Liver (tissue), 3 donors: ENCODE measurements around the gene ZNF48.

Source experiments
- JUND ChIP-seq, 2 donors: IDR thresholded peaks; 2 replicates each; pipeline ENCODE4 v1.6.1; 2016; ENCODE audit warnings: antibody characterized with exemption in 2 of 2
- SP1 ChIP-seq: IDR thresholded peaks from 2 replicates; pipeline ENCODE4 v1.6.1; 2018; ENCODE audit warnings: antibody characterized with exemption, mild to moderate bottlenecking
- TF ChIP-seq, protein P1 (sequence below): fragments of 150-350 bp; IDR thresholded peaks from 2 replicates; pipeline ENCODE4 v1.5.1; 2017; ENCODE audit warnings: improper control_type of control experiment, low read depth, low read length; ENCODE audit not compliant: missing input control
- TF ChIP-seq, protein P2 (sequence below): IDR thresholded peaks from 2 replicates; pipeline ENCODE4 v1.6.1; 2016; ENCODE audit warnings: antibody characterized with exemption
- donor health status: healthy.
- donor health status: healthy.

DNA sequence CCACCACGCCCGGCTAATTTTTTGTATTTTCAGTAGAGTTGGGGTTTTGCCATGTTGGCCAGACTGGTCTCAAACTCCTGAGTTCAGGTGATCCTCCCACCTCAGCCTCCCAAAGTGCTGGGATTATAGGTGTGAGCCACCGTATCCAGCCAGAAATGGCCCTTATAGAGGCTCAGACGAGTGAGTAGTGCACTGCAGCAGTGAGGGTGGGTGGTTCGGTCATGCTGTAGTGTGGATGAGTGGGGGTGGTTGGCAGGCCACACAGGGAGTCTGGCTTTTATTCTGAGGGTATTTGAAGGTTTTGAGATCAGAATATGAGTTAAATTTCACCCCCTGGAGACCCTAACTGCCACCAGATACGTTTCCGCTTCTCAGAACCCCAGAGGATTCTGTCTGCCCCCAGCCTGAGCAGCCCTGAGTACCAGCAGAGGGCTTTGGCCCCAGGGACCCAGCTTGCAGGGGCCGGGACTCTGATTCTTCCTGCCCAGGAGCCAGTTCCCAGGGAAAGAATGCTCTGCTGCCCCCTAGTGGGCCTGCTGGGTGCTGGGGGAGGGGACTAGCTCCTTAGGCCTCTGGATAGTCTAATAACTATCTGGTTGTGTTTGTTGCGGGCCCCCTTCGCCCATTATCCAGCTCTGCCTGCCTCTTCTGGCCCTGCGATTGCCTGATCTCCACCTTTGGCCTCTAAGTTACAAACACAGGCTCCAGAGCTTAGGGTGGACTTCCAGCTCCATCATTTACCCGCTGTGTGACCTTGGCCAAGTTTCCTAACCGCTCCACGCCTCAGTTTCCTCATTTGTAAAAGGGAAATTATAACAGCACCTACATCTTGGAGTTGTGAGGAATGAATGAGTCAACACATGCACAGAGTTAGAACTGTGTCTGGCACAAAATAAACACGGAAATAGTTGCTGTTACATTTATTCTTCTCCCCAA, 14.2 kb downstream of the ZNF48 start:
- TF ChIP-seq SP1 (no peak), JUND (IDR thresholded peaks at IDR 0.05) (no peak)
- TF ChIP-seq, protein P1, sequence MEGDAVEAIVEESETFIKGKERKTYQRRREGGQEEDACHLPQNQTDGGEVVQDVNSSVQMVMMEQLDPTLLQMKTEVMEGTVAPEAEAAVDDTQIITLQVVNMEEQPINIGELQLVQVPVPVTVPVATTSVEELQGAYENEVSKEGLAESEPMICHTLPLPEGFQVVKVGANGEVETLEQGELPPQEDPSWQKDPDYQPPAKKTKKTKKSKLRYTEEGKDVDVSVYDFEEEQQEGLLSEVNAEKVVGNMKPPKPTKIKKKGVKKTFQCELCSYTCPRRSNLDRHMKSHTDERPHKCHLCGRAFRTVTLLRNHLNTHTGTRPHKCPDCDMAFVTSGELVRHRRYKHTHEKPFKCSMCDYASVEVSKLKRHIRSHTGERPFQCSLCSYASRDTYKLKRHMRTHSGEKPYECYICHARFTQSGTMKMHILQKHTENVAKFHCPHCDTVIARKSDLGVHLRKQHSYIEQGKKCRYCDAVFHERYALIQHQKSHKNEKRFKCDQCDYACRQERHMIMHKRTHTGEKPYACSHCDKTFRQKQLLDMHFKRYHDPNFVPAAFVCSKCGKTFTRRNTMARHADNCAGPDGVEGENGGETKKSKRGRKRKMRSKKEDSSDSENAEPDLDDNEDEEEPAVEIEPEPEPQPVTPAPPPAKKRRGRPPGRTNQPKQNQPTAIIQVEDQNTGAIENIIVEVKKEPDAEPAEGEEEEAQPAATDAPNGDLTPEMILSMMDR: peak; percentile 96
- TF ChIP-seq, protein P2, sequence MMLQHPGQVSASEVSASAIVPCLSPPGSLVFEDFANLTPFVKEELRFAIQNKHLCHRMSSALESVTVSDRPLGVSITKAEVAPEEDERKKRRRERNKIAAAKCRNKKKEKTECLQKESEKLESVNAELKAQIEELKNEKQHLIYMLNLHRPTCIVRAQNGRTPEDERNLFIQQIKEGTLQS: no peak
